A673 (cell line): ENCODE measurements around the gene ADAT3.

Source experiments
- EZH2 ChIP-seq: fragments of 200-600 bp; sonication (generic); IDR thresholded peaks from 2 replicates; pipeline ENCODE4 v1.6.1; 2017; ENCODE audit warnings: borderline replicate concordance, low read depth, mild to moderate bottlenecking, mixed read lengths, antibody characterized with exemption, low read length; ENCODE audit not compliant: poor library complexity, severe bottlenecking
- TF ChIP-seq, protein P1 (sequence below): fragments of 300-800, 200-600 bp; sonication (generic); conservative IDR thresholded peaks from 2 replicates; pipeline ENCODE4 v1.5.1; 2017; ENCODE audit warnings: low read depth, mild to moderate bottlenecking, antibody characterized with exemption, low read length, moderate library complexity, mixed read lengths

DNA sequence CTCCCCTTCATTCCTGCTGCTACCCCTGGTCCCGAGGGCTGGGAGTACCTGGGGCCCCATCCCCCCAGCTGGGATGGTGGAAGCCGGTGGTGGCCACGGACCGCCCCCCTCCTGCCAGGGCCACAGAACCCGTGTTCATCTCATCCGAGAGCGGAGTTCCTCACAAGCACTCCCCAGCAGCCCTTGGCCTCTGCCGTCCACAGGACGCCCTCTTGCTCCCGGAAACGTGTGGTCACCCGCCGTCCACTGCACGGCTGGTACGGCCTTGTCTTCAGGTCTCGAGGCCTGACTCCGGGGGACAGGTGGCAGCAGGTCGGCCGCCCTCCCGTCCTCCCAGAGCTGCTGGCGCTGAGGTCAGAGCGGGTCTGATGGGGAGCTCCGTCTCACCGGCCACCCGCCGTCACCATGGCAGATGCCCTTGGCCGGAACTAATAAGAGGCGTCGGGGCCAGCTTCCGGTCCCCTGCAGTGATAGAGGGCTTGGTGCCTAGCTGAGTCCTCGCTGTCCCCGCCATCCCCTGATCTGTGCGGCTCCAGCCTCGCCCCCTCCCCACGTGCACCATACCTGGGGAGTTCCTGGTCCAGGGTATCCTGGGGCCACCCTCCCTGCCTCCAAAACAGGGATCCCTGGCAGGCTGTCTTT, 19.2 kb downstream of the ADAT3 start:
- TF ChIP-seq, protein P1, sequence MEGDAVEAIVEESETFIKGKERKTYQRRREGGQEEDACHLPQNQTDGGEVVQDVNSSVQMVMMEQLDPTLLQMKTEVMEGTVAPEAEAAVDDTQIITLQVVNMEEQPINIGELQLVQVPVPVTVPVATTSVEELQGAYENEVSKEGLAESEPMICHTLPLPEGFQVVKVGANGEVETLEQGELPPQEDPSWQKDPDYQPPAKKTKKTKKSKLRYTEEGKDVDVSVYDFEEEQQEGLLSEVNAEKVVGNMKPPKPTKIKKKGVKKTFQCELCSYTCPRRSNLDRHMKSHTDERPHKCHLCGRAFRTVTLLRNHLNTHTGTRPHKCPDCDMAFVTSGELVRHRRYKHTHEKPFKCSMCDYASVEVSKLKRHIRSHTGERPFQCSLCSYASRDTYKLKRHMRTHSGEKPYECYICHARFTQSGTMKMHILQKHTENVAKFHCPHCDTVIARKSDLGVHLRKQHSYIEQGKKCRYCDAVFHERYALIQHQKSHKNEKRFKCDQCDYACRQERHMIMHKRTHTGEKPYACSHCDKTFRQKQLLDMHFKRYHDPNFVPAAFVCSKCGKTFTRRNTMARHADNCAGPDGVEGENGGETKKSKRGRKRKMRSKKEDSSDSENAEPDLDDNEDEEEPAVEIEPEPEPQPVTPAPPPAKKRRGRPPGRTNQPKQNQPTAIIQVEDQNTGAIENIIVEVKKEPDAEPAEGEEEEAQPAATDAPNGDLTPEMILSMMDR = no peak
- no peak for TF ChIP-seq EZH2
